Keratinocyte (primary cell): ENCODE measurements around the gene MMP21. TPM values are rescaled to one million over a fixed set of nuclear protein-coding genes. Genes with fewer than 3 reads are reported as not detected.

Source experiments
- DNase-seq: peaks from one replicate; pipeline ENCODE4 v3.0.0-alpha.2; 2011; ENCODE audit warnings: low read depth, missing footprints, low spot score
- FAIRE-seq: peaks from 2 replicates; lab custom pipeline; 2011; peaks lifted over from hg19 to GRCh38; lab: Jason Lieb, UNC
- H2AFZ ChIP-seq: 2 replicates; pipeline ENCODE4 v1.6.0; 2012; ENCODE audit warnings: low read length, control low read depth, inconsistent platforms; ENCODE audit not compliant: control insufficient read depth
- H3K27ac ChIP-seq: 2 replicates; pipeline ENCODE4 v1.5.1; 2011; ENCODE audit warnings: low read length; ENCODE audit not compliant: control insufficient read depth, insufficient read depth
- H3K27me3 ChIP-seq: 3 replicates; pipeline ENCODE4 v1.6.0; 2011; ENCODE audit warnings: low read length; ENCODE audit not compliant: control insufficient read depth, insufficient read depth; ENCODE audit errors: extremely low read depth
- H3K36me3 ChIP-seq, 2 experiments: 2 replicates in 1 of 2; 3 replicates in 1 of 2; pipeline ENCODE4 v1.5.1; 2011; ENCODE audit warnings: low read length in 2 of 2, mild to moderate bottlenecking in 1 of 2; ENCODE audit not compliant: control insufficient read depth in 2 of 2, insufficient read depth in 2 of 2; ENCODE audit errors: extremely low read depth in 1 of 2
- H3K4me1 ChIP-seq: 3 replicates; pipeline ENCODE4 v1.5.1; 2011; ENCODE audit warnings: low read length; ENCODE audit not compliant: control insufficient read depth, insufficient read depth; ENCODE audit errors: extremely low read depth
- H3K4me2 ChIP-seq: 3 replicates; pipeline ENCODE4 v1.6.0; 2011; ENCODE audit warnings: low read depth, low read length; ENCODE audit not compliant: control insufficient read depth, insufficient read depth; ENCODE audit errors: extremely low read depth
- H3K4me3 ChIP-seq, 3 experiments: fragments of 200-600 bp in 1 of 3; sonication (generic) in 1 of 3; 2 replicates in 2 of 3; 3 replicates in 1 of 3; pipeline ENCODE4 v1.5.1; 2011 to 2016; ENCODE audit warnings: low read length in 3 of 3, mild to moderate bottlenecking in 3 of 3, control low read depth in 2 of 3, inconsistent platforms in 1 of 3, low read depth in 1 of 3, mixed read lengths in 1 of 3, mixed run types in 1 of 3, moderate library complexity in 1 of 3; ENCODE audit not compliant: control insufficient read depth in 2 of 3, insufficient read depth in 2 of 3; ENCODE audit errors: extremely low read depth in 1 of 3
- H3K79me2 ChIP-seq: 2 replicates; pipeline ENCODE4 v1.6.0; 2012; ENCODE audit warnings: low read length; ENCODE audit not compliant: control insufficient read depth, insufficient read depth
- H3K9ac ChIP-seq: 3 replicates; pipeline ENCODE4 v1.6.0; 2011; ENCODE audit warnings: low read length; ENCODE audit not compliant: control insufficient read depth, insufficient read depth; ENCODE audit errors: extremely low read depth
- H3K9me1 ChIP-seq: 3 replicates; pipeline ENCODE4 v1.6.0; 2011; ENCODE audit warnings: low read length; ENCODE audit not compliant: control insufficient read depth, insufficient read depth; ENCODE audit errors: extremely low read depth
- H3K9me3 ChIP-seq: 2 replicates; pipeline ENCODE4 v1.5.1; 2012; ENCODE audit warnings: low read depth, low read length; ENCODE audit not compliant: control insufficient read depth
- H4K20me1 ChIP-seq: 3 replicates; pipeline ENCODE4 v1.6.0; 2011; ENCODE audit warnings: low read length; ENCODE audit not compliant: control insufficient read depth, insufficient read depth; ENCODE audit errors: extremely low read depth
- EZH2 ChIP-seq: IDR thresholded peaks from one replicate; pipeline ENCODE4 v1.6.1; 2012; ENCODE audit warnings: inconsistent platforms, mild to moderate bottlenecking, low read length, moderate library complexity
- dilution Hi-C: fragments of 300-500 bp; cut with MboI; formaldehyde crosslinking; loops from one replicate; pipeline ENCODE4 v1.7.0; 2020; ENCODE audit warnings: low sequenced_read_pairs; ENCODE audit not compliant: extremely low pct_ligation_motif_present
- polyA plus RNA-seq, 5 experiments: library from polyadenylated mRNA; depleted of rRNA in 3 of 5; stranded (reverse) in 3 of 5; stranded (forward) in 1 of 5; unstranded in 1 of 5; fragments of >200 nt; gene quantifications; 1 replicate in 1 of 5; 2 replicates in 3 of 5; 3 replicates in 1 of 5; pipeline versions ENCODE4 v1.2.1 to v1.2.3, GENCODE V29; 2011 to 2012; ENCODE audit warnings: missing spikeins in 2 of 5, low read depth in 1 of 5, low replicate concordance in 1 of 5
- TF ChIP-seq, protein P1 (sequence below), 3 experiments: IDR thresholded peaks in 1 of 3; conservative IDR thresholded peaks in 1 of 3; optimal IDR thresholded peaks in 1 of 3; 2 replicates in 2 of 3; 3 replicates in 1 of 3; pipeline versions ENCODE3 to v1.5.1; 2011; ENCODE audit warnings: low read length in 3 of 3, mild to moderate bottlenecking in 3 of 3, moderate library complexity in 2 of 3, control low read depth in 1 of 3, inconsistent platforms in 1 of 3; ENCODE audit not compliant: insufficient read depth in 2 of 3; ENCODE audit errors: extremely low read depth in 1 of 3

Gene MMP21
- polyA plus RNA-seq, 1 donor (not counting 4 experiments of a cell fraction or from before 2014, with no cell fraction given): not detected

DNA sequence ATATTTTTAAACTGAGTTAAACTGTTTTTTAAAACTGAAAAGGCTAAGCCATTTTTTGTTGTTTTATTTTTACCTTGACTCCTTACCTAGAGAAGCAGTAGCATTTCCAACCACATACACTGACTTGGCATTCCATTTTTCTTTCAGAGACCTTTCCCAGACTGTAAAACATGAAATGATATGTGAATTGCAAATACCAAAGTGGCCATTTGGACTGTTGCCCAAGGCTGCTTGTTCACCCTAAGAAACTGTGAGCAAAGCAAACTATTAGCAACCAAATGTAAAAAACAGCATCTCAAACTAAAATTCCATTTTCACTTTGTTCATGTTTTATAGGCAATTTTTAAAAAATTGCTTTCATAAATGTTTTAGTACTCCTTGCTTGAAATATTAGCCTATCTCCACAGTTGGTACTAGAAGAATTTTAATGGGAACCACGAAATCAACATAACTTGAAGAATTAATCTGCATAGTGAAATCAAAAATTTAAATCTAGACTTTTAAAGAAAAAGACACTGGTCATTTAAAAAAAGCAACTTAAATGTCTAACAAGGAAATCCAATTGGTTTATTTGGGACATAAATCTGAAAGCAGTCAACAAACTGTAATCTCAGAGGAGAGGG lies 36.6 kb upstream of the MMP21 start:
- dilution Hi-C loops: no loop called here
- H3K27ac ChIP-seq: no peak overlapping the region
- peaks cover 26 to 29% of the 10 kb centered on the region in 2 experiments for H3K36me3 ChIP-seq

GRCh38 chr10:125811251-125811650 lies 35.6 kb upstream of the MMP21 start:
- no peak for FAIRE-seq
- dilution Hi-C loops: no loop called here
- Histone ChIP-seq H3K9ac (no peak overlapping the region), H3K79me2 (no peaks in the 10 kb centered on the region), H3K27ac (no peak overlapping the region), H3K9me1 (no peaks in the 10 kb centered on the region), H2AFZ (no peak overlapping the region), H3K4me3 (no peak overlapping the region), H4K20me1 (no peaks in the 10 kb centered on the region), H3K4me1 (no peaks in the 10 kb centered on the region), H3K36me3 (peaks cover 28 to 31% of the 10 kb centered on the region in 2 experiments), H3K27me3 (no peaks in the 10 kb centered on the region), H3K4me2 (no peak overlapping the region), H3K9me3 (no peaks in the 10 kb centered on the region)
- TF ChIP-seq, protein P1, sequence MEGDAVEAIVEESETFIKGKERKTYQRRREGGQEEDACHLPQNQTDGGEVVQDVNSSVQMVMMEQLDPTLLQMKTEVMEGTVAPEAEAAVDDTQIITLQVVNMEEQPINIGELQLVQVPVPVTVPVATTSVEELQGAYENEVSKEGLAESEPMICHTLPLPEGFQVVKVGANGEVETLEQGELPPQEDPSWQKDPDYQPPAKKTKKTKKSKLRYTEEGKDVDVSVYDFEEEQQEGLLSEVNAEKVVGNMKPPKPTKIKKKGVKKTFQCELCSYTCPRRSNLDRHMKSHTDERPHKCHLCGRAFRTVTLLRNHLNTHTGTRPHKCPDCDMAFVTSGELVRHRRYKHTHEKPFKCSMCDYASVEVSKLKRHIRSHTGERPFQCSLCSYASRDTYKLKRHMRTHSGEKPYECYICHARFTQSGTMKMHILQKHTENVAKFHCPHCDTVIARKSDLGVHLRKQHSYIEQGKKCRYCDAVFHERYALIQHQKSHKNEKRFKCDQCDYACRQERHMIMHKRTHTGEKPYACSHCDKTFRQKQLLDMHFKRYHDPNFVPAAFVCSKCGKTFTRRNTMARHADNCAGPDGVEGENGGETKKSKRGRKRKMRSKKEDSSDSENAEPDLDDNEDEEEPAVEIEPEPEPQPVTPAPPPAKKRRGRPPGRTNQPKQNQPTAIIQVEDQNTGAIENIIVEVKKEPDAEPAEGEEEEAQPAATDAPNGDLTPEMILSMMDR (optimal IDR thresholded peaks at IDR 0.05 in 1 of 3, IDR thresholded peaks at IDR 0.05 in 1 of 3, conservative IDR thresholded peaks at IDR 0.05 in 1 of 3; ENCODE audit: extremely low read depth in 1 of 3, insufficient read depth in 2 of 3, low read length in 3 of 3): no peak
- TF ChIP-seq EZH2: no peak
- DNase-seq: no peak

More for the DNA sequence above, 36.6 kb upstream of the MMP21 start:
- H3K4me2 ChIP-seq: no peak overlapping the region
- no peaks in the 10 kb centered on the region for H3K9me1 ChIP-seq
- H3K79me2 ChIP-seq: no peaks in the 10 kb centered on the region
- TF ChIP-seq, protein P1 (optimal IDR thresholded peaks at IDR 0.05 in 1 of 3, IDR thresholded peaks at IDR 0.05 in 1 of 3, conservative IDR thresholded peaks at IDR 0.05 in 1 of 3; ENCODE audit: extremely low read depth in 1 of 3, insufficient read depth in 2 of 3, low read length in 3 of 3): no peak
- no peak for TF ChIP-seq EZH2
- DNase-seq: no peak
- no peaks in the 10 kb centered on the region for H3K4me1 ChIP-seq
- H3K4me3 ChIP-seq: no peak overlapping the region
- H3K9ac ChIP-seq: no peak overlapping the region
- no peak for FAIRE-seq
- no peaks in the 10 kb centered on the region for H4K20me1 ChIP-seq
- no peaks in the 10 kb centered on the region for H3K27me3 ChIP-seq
- H3K9me3 ChIP-seq: no peaks in the 10 kb centered on the region
- no peak overlapping the region for H2AFZ ChIP-seq
